Loucy (cell line): ENCODE results near the gene MAPT.

ENCODE experiments used
- CTCF ChIP-seq: fragments of 200-600 bp; sonication (generic); conservative IDR thresholded peaks from 2 replicates; pipeline ENCODE4 v1.5.1; 2014; ENCODE audit warnings: mild to moderate bottlenecking, antibody characterized with exemption, low read length
- EZH2phosphoT487 ChIP-seq: fragments of 200-600 bp; IDR thresholded peaks from 2 replicates; pipeline ENCODE4 v1.6.1; 2018; ENCODE audit warnings: antibody characterized with exemption, mild to moderate bottlenecking, moderate library complexity, borderline replicate concordance

GRCh38 chr17:45906927-45907622 lies 12.7 kb downstream of the MAPT start:
- no peak for TF ChIP-seq CTCF
- no peak for TF ChIP-seq EZH2phosphoT487
